Measurements from ENCODE around the gene MAP4K3. TPM values are rescaled to one million over a fixed set of nuclear protein-coding genes. Genes with fewer than 3 reads are reported as not detected.

MAP4K3 gene
- polyA plus RNA-seq, 1 experiment, result 45.5 TPM

DNA sequence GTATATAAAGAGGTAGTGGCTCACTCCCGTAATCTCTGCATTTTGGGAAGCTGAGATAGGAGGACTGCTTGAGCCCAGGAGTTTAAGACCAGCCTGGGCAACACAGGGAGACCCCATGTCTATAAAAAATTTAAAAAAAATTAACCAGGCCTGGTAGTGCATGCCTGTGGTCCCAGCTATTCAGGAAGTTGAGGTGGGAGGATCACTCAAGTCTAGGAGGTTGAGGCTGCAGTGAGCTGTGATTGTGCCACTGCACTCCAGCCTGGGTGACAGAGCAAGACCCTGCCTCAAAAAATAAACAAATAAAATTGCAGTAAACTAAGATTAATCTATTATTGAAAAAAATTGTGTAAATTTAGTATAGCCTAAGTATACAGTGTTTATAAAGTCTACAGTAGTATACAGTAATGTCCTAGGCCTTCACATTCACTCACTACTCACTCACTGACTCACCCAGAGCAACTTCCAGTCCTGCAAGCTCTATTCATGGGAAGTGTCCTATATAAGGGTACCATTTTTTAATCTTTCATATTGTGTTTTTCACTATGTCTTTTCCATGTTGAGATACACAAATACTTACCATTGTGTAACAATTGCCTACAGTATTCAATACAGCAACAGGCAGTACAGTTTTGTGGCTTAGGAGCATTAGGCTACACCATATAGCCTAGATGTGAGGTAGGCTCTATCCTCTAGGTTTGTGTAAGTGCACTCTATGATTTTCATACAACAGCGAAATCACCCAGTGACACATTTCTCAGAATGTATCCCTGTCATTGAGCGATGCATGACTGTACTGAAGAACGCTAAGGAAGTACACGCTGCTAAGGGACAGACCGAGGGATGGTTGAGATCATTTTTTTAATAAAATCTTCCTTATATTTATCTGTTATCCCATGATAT, 10.4 kb upstream of the MAP4K3 start:
- Histone ChIP-seq H3K36me3 (ENCODE audit: control insufficient read depth, insufficient read depth, low read length) (no peaks in the 10 kb centered on the region; the same call in 1 of the 2 replicates), H3K27me3 (ENCODE audit: control insufficient read depth, insufficient read depth, low read length) (no peaks in the 10 kb centered on the region), H3K4me3 (ENCODE audit: low read depth, low read length) (no peak overlapping the region)
- POLR2A ChIA-PET, result no interaction called here
- TF ChIP-seq, protein P1, sequence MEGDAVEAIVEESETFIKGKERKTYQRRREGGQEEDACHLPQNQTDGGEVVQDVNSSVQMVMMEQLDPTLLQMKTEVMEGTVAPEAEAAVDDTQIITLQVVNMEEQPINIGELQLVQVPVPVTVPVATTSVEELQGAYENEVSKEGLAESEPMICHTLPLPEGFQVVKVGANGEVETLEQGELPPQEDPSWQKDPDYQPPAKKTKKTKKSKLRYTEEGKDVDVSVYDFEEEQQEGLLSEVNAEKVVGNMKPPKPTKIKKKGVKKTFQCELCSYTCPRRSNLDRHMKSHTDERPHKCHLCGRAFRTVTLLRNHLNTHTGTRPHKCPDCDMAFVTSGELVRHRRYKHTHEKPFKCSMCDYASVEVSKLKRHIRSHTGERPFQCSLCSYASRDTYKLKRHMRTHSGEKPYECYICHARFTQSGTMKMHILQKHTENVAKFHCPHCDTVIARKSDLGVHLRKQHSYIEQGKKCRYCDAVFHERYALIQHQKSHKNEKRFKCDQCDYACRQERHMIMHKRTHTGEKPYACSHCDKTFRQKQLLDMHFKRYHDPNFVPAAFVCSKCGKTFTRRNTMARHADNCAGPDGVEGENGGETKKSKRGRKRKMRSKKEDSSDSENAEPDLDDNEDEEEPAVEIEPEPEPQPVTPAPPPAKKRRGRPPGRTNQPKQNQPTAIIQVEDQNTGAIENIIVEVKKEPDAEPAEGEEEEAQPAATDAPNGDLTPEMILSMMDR (IDR thresholded peaks at IDR 0.05; ENCODE audit: insufficient read depth, low read depth, low read length), result no peak
- CTCF ChIA-PET, result interaction anchor here (0.6 to 0.7 kb wide), 2 partner anchors 27 to 69 kb away, joined by 3 read pairs; no protein-coding TSS in a partner anchor
- no peak for DNase-seq (ENCODE audit: low read depth)

DNA sequence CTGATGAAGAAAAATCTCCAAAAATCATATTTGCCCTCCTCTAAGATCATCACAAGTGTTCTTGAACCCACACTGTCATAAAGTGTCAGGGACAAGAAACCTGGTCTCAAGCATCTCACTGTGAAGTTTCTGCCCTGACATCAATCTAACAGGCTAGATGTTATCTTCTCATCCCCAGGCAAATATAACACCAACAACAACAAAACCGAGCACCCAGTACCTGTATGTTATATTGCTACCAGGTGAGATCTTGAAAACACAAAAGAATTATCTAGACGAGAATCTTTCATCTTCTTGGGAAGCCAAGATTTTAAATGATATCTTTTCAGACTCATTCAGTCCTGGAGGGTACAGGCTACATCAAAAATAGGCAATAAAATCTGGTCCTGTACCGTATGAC, 8.8 kb upstream of the MAP4K3 start:
- POLR2A ChIA-PET, result no interaction called here
- H3K36me3 ChIP-seq (ENCODE audit: control insufficient read depth, insufficient read depth, low read length), result no peaks in the 10 kb centered on the region; the same call in 1 of the 2 replicates
- DNase-seq (ENCODE audit: low read depth), result no peak
- CTCF ChIA-PET, result interaction anchor here (1.0 kb wide), 1 partner anchor 77 kb away, joined by 3 read pairs; no protein-coding TSS in a partner anchor
- TF ChIP-seq, protein P1 (IDR thresholded peaks at IDR 0.05; ENCODE audit: insufficient read depth, low read depth, low read length), result no peak
- no peak overlapping the region for H3K4me3 ChIP-seq (ENCODE audit: low read depth, low read length)
- H3K27me3 ChIP-seq (ENCODE audit: control insufficient read depth, insufficient read depth, low read length), result no peaks in the 10 kb centered on the region

GRCh38 chr2:39443009-39443408, 5.9 kb upstream of the MAP4K3 start:
- Histone ChIP-seq H3K36me3 (ENCODE audit: control insufficient read depth, insufficient read depth, low read length) (no peaks in the 10 kb centered on the region; the same call in 1 of the 2 replicates), H3K4me3 (ENCODE audit: low read depth, low read length) (no peak overlapping the region), H3K27me3 (ENCODE audit: control insufficient read depth, insufficient read depth, low read length) (no peaks in the 10 kb centered on the region)
- ChIA-PET CTCF (no interaction called here), POLR2A (no interaction called here)
- TF ChIP-seq, protein P1 (IDR thresholded peaks at IDR 0.05; ENCODE audit: insufficient read depth, low read depth, low read length), result no peak
- no peak for DNase-seq (ENCODE audit: low read depth)

DNA sequence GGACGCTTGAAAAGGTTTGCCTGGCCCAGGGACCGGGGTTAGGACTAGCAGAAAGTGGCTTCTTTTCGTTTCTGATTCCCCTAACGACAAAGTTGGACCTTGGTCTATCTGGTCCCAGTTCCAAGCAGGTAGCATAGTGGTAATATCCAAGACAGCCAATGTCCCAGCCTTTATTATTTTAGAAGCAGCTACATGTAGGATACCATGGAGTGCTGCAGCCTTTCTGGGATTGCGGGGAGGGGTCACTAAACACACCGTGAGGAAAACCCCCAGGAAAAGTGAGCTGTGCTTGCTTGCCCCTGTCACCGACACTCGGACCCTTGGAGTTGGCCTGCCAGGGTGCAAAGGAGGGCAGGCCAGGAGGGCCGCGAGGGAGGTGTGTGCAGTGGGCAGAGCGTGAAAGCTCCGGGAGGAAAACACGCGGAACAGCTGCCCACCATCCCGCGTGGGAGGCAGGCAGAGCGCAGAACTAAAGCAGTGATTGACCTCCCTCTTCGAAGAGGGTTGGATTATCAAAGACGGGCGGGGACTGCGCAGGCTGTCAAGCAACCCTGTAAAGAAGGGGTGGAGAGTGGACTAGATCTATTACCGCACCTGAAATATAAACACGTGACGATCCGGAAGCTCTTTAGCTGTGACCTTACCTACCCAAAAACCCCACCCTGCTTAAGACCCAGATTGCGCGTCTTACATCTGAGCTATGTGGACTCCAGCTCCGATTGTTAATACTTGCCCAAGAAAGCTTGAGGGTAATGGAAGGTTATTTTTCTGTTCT, 624 bp upstream of the MAP4K3 start:
- no peak for DNase-seq (ENCODE audit: low read depth)
- ChIA-PET CTCF (interaction anchor here (0.7 to 1.9 kb wide), 5 partner anchors 61 to 209 kb away, joined by 3 to 4 read pairs (median 3); no protein-coding TSS in a partner anchor), POLR2A (no interaction called here)
- Histone ChIP-seq H3K36me3 (ENCODE audit: control insufficient read depth, insufficient read depth, low read length) (no peaks in the 10 kb centered on the region), H3K4me3 (ENCODE audit: low read depth, low read length) (peak overlapping the region; percentile 76), H3K27me3 (ENCODE audit: control insufficient read depth, insufficient read depth, low read length) (no peaks in the 10 kb centered on the region)
- TF ChIP-seq, protein P1 (IDR thresholded peaks at IDR 0.05; ENCODE audit: insufficient read depth, low read depth, low read length), result no peak
